ENCODE measurements around the gene ANKLE2. TPM values are rescaled to one million over a fixed set of nuclear protein-coding genes. Genes with fewer than 3 reads are reported as not detected.
"Not testable (repeated sequence)": the region's sequence is repeated elsewhere in the genome, so short reads cannot be mapped to it uniquely, and the experiment has no call there.

The ANKLE2 gene
- polyA plus RNA-seq (2011; rRNA removed) (103 and 132 TPM in 2 replicates), polyA plus RNA-seq (2017; fragmentation: RNase III; extraction: RNeasy Plus Mini Kit Qiagen cat#74134 plus additional on column Dnase treatment) (70.7 to 73.2 TPM (median 72.4 TPM) in 3 replicates), polyA minus RNA-seq (2011; rRNA and poly(A)+ RNA removed) (348 and 431 TPM in 2 replicates)
- 81.7 and 90.0 TPM in 2 replicates for polyA plus RNA-seq (2012; cell fraction: cytosol; rRNA removed)
- polyA plus RNA-seq (2012; cell fraction: nucleus; rRNA removed), result 233 and 311 TPM in 2 replicates

- FAIRE-seq (no peak), DNase-seq (ENCODE audit: low read depth in 1 of 2, low spot score in 1 of 2) (peak; percentile 42 to 63), ATAC-seq (peak; percentile 62 to 63)
- 1% methylated on average over 16 of the region's 97 CpGs for WGBS (ENCODE audit: missing lambda C conversion rate)
- Histone ChIP-seq H3K4me3 (peak within 1 kb of the TSS; percentile 98), H3K9me3 (no peaks in the 10 kb centered on the region), H3K27ac (peak within 1 kb of the TSS; percentile 99), H3K4me2 (peak within 1 kb of the TSS; percentile 92), H3K4me1 (peaks cover 6% of the 10 kb centered on the region)
- TF ChIP-seq CEBPB (IDR thresholded peaks at IDR 0.05) (no peak), EHMT2 (IDR thresholded peaks at IDR 0.05; ENCODE audit: low read depth) (no peak), HEYL (CRISPR knock-in tag; IDR thresholded peaks at IDR 0.05) (no peak), JUN (IDR thresholded peaks at IDR 0.05) (peak in 1 of 2 experiments; percentile 73; a peak in 1 of 5 replicates), CHD2 (IDR thresholded peaks at IDR 0.05; ENCODE audit: low read length, partially characterized antibody) (no peak), KDM5A (IDR thresholded peaks at IDR 0.05) (peak; percentile 36; the same call in 1 of the 2 replicates), PHF8 (IDR thresholded peaks at IDR 0.05; ENCODE audit: borderline replicate concordance, low read depth) (peak; percentile 66; the same call in 1 of the 2 replicates), KDM1A (IDR thresholded peaks at IDR 0.05; ENCODE audit: low read depth) (no peak), EHF (CRISPR knock-in tag; IDR thresholded peaks at IDR 0.05) (no peak), EP300 (IDR thresholded peaks at IDR 0.05) (no peak), RARB (CRISPR knock-in tag; IDR thresholded peaks at IDR 0.05) (no peak), ZFP36 (IDR thresholded peaks at IDR 0.05; ENCODE audit: borderline replicate concordance, partially characterized antibody) (no peak), HOXB13 (CRISPR knock-in tag; IDR thresholded peaks at IDR 0.05; ENCODE audit: low read depth) (no peak), ZC3H11A (IDR thresholded peaks at IDR 0.05) (no peak), RFX5 (IDR thresholded peaks at IDR 0.05) (no peak), PBX3 (IDR thresholded peaks at IDR 0.05) (no peak), POLR2A (IDR thresholded peaks at IDR 0.05; ENCODE audit: low read length) (peak; percentile 64)
- ChIA-PET CTCF (interaction anchor here (1.1 to 1.2 kb wide), 2 partner anchors 12 to 14 kb away, joined by 3 read pairs; no protein-coding TSS in a partner anchor), POLR2A (interaction anchor here (0.6 to 0.8 kb wide), 2 partner anchors 21 to 61 kb away, joined by 3 to 5 read pairs; no protein-coding TSS in a partner anchor)
Measured at GRCh38 chr12:132761032-132761920, at the start of gene ANKLE2. Gene ANKLE2 (minus strand): TSS chr12:132761832. CDS start chr12:132761798, 34 bp downstream.

GRCh38 chr12:132809391-132809790 lies 47.8 kb upstream of the ANKLE2 start:
- peak in 1 of 2 experiments; percentile 63 for DNase-seq (ENCODE audit: low read depth in 1 of 2, low spot score in 1 of 2)
- H3K4me2 ChIP-seq, H3K9me3 ChIP-seq, H3K4me3 ChIP-seq, H3K27ac ChIP-seq, FAIRE-seq, H3K4me1 ChIP-seq, POLR2A ChIA-PET: not testable (repeated sequence)
- CTCF ChIA-PET, result interaction anchor here (3.9 kb wide), 1 partner anchor 9 kb away, joined by 10 read pairs; no protein-coding TSS in a partner anchor
- TF ChIP-seq CTCF (IDR thresholded peaks at IDR 0.05) (peak; percentile 16; the same call in 1 of the 3 replicates), RAD21 (conservative IDR thresholded peaks at IDR 0.05 in 1 of 2, IDR thresholded peaks at IDR 0.05 in 1 of 2) (peak in 1 of 2 experiments; percentile 41; a peak in 3 of 5 replicates)
- 59% methylated on average over 10 of the region's 13 CpGs for WGBS (ENCODE audit: missing lambda C conversion rate)
- ATAC-seq, result peak in 1 of 2 experiments; percentile 63; a peak in 3 of 6 replicates

Measured in A549 (cell line).